ENCODE results near the gene TTC34. TPM values are rescaled to one million over a fixed set of nuclear protein-coding genes. Genes with fewer than 3 reads are reported as not detected.

Gene TTC34
- total RNA-seq, 2 experiments from 2014 or later, result 1.6 to 1.9 TPM

Other genes starting within 250 kb of the TTC34 start
- gene TNFRSF14, start 245.3 kb downstream of the TTC34 start, total RNA-seq, result 100 to 1,000 TPM; 182 to 192 TPM
- gene PRXL2B, start 214.9 kb downstream of the TTC34 start, total RNA-seq, result 10 to 100 TPM; 25.2 to 33.3 TPM
- gene MMEL1, start 168.7 kb downstream of the TTC34 start, total RNA-seq, result 1 to 10 TPM; 2.9 to 3.5 TPM
- not detected for gene ACTRT2, start 219.8 kb upstream of the TTC34 start, total RNA-seq